Retina (tissue), 1 donor: ENCODE results near the gene ATRNL1.
"Not testable (repeated sequence)": the region's sequence is repeated elsewhere in the genome, so short reads cannot be mapped to it uniquely, and the experiment has no call there.

Source experiments
- DNase-seq: peaks from one replicate; pipeline ENCODE4 v3.0.0-alpha.2; 2016

ATRNL1 gene

GRCh38 chr10:115436999-115437398, 343.8 kb downstream of the ATRNL1 start:
- DNase-seq, result no peak

GRCh38 chr10:115441907-115442545, 348.9 kb downstream of the ATRNL1 start:
- DNase-seq, result no peak

GRCh38 chr10:115456812-115457211, 363.6 kb downstream of the ATRNL1 start:
- no peak for DNase-seq

- DNase-seq, result no peak
Observed at GRCh38 chr10:115483294-115483693, 390.1 kb downstream of the ATRNL1 start.

GRCh38 chr10:115491526-115492140, 398.5 kb downstream of the ATRNL1 start:
- DNase-seq, result no peak

GRCh38 chr10:115503546-115503945, 410.4 kb downstream of the ATRNL1 start:
- DNase-seq, result no peak

GRCh38 chr10:115514895-115515294, 421.7 kb downstream of the ATRNL1 start:
- DNase-seq, result no peak

GRCh38 chr10:115525141-115525540, 432.0 kb downstream of the ATRNL1 start:
- no peak for DNase-seq

- not testable (repeated sequence) for DNase-seq
Observed at GRCh38 chr10:115527682-115528081, 434.5 kb downstream of the ATRNL1 start.

GRCh38 chr10:115536401-115536800, 443.2 kb downstream of the ATRNL1 start:
- DNase-seq, result not testable (repeated sequence)

GRCh38 chr10:115539142-115539762, 446.1 kb downstream of the ATRNL1 start:
- no peak for DNase-seq

GRCh38 chr10:115555887-115556402, 462.8 kb downstream of the ATRNL1 start:
- DNase-seq, result no peak

- DNase-seq, result no peak
Observed at GRCh38 chr10:115558252-115558651, 465.1 kb downstream of the ATRNL1 start.

- DNase-seq, result no peak
Observed at GRCh38 chr10:115566867-115567266, 473.7 kb downstream of the ATRNL1 start.

- DNase-seq, result no peak
Observed at GRCh38 chr10:115572740-115573455, 479.7 kb downstream of the ATRNL1 start.

- DNase-seq, result no peak
Observed at GRCh38 chr10:115580239-115580638, 487.1 kb downstream of the ATRNL1 start.

GRCh38 chr10:115593060-115593459, 499.9 kb downstream of the ATRNL1 start:
- no peak for DNase-seq

- DNase-seq, result no peak
Observed at GRCh38 chr10:115604627-115605026, 511.5 kb downstream of the ATRNL1 start.

GRCh38 chr10:115606086-115606485, 512.9 kb downstream of the ATRNL1 start:
- peak; percentile 4 for DNase-seq

GRCh38 chr10:115606741-115607140, 513.6 kb downstream of the ATRNL1 start:
- DNase-seq, result peak; percentile 52

GRCh38 chr10:115624448-115624847, 531.3 kb downstream of the ATRNL1 start:
- DNase-seq, result no peak

GRCh38 chr10:115628616-115629015, 535.5 kb downstream of the ATRNL1 start:
- no peak for DNase-seq

GRCh38 chr10:115638246-115638645, 545.1 kb downstream of the ATRNL1 start:
- DNase-seq, result no peak
